ENCODE measurements around the gene PHLDA1.
"Not testable (repeated sequence)": the region's sequence is repeated elsewhere in the genome, so short reads cannot be mapped to it uniquely, and the experiment has no call there.

PHLDA1 gene

GRCh38 chr12:75984577-75985182 lies 46.9 kb downstream of the PHLDA1 start:
- no peak for DNase-seq

- DNase-seq, result not testable (repeated sequence)
Measured at GRCh38 chr12:75983851-75984250, 47.7 kb downstream of the PHLDA1 start.

DNA sequence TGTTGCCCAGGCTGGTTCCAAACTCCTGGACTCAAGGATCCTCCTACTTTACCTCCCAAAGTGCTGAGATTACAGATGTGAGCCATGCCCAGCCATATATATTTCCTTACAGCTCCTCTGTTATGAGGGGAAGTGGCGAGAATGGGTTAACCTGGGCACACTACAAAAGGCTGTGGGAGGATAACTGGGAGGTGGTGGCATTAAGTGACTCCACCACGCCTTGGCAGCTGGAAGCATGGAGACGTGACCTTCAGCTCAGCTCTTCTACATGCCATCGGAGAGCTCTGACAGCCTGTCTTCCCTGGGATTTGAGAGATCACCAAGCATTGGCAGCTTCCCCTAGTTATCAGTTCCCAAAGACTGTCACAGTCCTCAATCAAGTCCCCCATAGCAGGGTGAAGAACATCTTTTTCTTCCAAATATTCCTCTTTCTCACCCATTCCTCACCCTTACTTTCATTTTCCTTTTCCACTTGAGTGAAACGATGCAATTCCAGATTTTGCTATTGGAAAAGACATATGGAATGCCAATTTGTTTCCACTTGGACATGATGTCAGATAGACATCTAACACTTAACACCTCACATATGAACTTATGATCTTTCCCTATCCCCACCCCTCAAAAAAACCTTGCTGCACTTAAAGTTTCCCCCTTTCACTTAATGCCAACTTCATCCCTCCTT lies 48.5 kb downstream of the PHLDA1 start:
- no peak for DNase-seq

GRCh38 chr12:75982169-75982564 lies 49.4 kb downstream of the PHLDA1 start:
- DNase-seq, result no peak

GRCh38 chr12:75981247-75982168 lies 50.1 kb downstream of the PHLDA1 start:
- no peak for DNase-seq

DNA sequence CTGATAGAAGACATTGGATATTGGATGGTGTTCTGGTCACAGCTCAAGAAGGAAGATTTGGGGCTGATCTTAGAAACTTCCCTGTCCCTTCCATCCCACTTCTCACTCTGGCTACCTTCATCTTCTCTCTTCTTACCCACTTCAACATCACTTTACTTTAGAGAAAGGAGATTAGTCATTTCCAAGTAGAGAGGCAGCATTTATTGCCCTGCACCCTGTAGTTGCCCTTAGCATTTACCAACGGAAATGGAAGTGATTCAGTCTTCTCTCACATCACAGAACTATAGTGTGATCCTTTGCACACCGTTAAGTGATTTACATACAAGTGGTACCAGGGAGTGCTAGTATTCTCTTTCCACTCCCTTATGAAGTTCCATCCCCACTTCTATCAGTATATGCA lies 52.4 kb downstream of the PHLDA1 start:
- no peak for DNase-seq

DNA sequence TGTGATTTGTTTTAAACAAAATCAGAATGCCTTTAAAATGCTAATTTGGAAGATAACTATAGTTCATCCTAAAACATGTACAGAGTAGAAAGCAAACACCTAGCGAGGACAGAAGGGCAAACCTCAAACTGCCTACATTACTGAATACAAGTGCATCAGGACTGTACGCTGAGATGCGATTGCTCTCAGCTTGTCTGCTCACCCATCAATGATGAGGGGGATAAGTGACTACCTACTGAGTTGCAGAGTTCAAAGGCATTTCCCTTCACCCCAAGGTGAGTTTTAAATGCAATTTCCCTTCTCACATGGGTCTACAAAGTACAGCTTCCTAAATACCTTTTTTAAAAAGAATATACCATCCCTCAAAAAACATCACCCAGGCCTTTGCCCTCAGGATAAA lies 52.9 kb downstream of the PHLDA1 start:
- DNase-seq, result no peak

DNA sequence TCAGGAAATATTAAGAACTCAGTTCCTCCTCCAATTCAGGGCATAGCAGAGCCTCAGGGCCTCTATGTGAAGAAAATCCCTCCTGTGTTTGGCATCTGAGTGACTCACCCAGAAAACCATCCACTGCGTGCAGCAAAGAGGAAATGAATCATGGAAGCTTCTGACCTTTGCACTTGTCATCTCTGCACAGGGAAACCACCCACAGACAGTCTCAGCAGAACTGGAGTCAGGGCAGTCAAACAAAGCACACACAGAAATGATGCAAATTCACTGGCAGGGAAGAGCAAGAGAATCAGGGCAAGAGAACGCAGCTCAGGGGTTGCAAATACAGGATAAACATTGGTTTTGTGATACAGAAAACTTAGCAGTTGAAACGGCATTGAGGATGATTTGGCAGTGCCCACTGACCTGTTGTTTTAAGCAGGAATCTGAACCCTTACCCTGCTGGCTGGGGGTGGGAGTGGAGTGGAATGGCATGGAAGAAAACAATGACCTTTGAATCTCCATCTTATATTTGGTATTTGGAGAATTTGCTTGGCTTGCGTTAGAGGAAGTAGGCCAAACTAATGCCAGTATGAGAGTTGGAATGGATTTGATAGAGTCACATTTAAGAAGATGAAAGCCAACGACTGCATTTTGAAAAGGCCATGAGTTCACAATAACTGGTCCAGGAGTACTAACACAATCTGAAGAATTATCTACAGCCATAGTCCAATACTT lies 53.5 kb downstream of the PHLDA1 start:
- no peak for DNase-seq

DNA sequence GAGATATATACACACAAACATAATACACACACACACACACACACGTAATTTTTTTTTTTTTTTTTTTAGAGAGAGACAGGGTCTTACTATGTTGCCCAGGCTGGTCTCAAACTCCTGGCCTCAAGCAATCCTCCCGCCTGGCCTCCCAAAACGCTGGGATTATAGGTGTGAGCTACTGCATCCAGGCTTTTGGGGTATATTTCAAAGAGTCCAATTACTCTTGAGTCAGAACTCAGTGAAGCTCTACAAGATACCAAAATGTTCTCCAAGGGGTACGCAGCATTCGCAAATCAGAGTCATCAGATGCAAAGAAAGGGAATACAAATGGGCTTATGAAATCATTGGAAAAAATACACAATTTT lies 54.0 kb downstream of the PHLDA1 start:
- no peak for DNase-seq

DNA sequence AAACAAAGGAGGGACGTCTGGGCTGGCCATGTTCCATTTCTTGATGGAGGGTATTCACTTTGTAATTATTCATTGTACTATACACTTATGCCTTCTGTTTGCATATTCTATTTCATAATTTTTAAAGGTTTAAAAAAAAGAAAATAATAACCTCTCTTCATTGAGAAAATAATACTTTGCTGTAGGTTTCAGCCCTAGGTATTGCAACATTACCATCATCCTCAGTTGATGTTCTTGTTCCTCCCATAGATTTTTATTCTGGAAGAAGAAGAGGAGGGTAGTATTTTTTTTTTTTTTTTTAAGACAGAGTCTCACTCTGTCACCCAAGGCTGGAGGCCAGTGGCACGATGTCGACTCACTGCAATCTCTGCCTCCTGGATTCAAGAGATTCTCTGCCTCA lies 54.7 kb downstream of the PHLDA1 start:
- no peak for DNase-seq

DNA sequence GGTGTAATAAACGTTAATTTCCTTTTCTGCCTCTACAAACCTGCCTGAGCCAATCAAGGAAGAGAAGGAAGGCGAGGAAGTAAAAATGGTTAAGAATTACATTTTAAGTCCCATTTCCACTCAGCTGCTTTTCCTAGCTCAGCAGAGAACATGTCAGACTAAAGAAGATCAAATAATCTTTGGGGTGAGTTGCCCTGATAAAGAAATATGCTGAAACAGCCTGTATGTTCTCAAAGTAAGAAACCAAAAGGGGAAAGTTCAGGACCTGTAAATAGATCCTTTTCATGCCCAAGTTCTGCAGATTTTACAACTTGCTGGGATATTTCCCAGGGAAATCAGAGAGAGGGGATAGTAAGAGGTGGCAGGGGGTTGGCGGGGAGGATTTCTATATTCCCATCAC lies 55.5 kb downstream of the PHLDA1 start:
- DNase-seq, result no peak

DNA sequence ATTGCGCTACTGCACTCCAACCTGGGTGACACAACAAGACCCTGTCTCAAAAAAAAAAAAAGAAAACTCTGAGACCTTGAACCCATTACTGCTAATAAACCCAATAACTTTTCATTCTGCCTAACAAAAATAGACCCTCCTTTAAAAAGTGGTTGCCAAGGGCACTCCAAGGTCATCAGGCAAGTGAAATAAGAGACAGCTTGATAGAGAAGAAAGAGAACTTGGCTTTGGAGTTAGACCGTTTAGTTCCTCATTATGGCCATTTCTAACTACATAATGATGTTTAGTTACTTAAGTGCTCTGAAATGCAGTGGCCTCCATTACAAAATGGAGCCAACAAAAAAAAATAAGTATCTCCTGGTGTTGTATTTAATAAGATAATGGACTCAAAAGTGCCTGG lies 55.9 kb downstream of the PHLDA1 start:
- DNase-seq, result no peak
